ENCODE measurements around the gene VPS72.

VPS72 gene

DNA sequence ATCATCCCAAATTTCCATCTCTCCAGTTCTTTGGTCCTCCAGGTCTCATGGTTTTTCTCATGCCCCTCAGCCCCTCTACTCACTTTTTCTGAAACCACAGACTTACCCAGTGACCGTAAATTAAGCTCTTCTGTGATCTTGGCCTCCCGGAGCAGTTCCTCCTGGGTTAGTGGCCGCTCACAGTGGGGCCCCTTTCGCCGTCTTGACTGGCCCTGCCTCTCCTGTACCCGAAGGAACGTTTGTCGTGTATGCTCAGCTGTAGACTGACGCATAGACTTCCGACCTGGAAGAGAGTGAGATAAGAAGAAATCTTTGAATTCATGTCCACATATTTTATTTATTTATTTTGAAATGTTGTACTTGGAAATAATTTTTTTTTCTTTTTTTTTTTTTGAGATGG, 5.8 kb downstream of the VPS72 start:
- no peak overlapping the region for H2BK12ac ChIP-seq (ENCODE audit: low read length)
- H3K4me1 ChIP-seq (ENCODE audit: control insufficient read depth in 2 of 2, insufficient read depth in 1 of 2, low read depth in 1 of 2, low read length in 2 of 2) = peaks cover 0 to 5% of the 10 kb centered on the region in 2 donors
- no peak overlapping the region for H3K27ac ChIP-seq (replicated peaks; ENCODE audit: low read length)
- H3K9me3 ChIP-seq (replicated peaks in 1 of 2; ENCODE audit: control insufficient read depth in 2 of 2, insufficient read depth in 1 of 2, low read depth in 1 of 2, low read length in 2 of 2) = no peaks in the 10 kb centered on the region
- H4K91ac ChIP-seq (ENCODE audit: low read depth, low read length, poor library complexity) = no peak overlapping the region
- no peaks in the 10 kb centered on the region for H3K27me3 ChIP-seq (ENCODE audit: control insufficient read depth in 3 of 3, insufficient read depth in 3 of 3, low read depth in 1 of 3, low read length in 3 of 3)
- H2AFZ ChIP-seq (ENCODE audit: low read length) = no peak overlapping the region
- no peak overlapping the region for H3K4me2 ChIP-seq (ENCODE audit: insufficient read depth, low read length, poor library complexity, severe bottlenecking)
- H3K9ac ChIP-seq (ENCODE audit: low read depth, low read length, poor library complexity) = no peak overlapping the region
- no peak overlapping the region for H3K23ac ChIP-seq (ENCODE audit: low read depth, low read length, poor library complexity)
- DNase-seq (ENCODE audit: low spot score) = no peak
- H2BK5ac ChIP-seq (ENCODE audit: low read length) = no peak overlapping the region
- H3K14ac ChIP-seq (ENCODE audit: low read length) = no peak overlapping the region
- no peak overlapping the region for H2BK15ac ChIP-seq (ENCODE audit: low read length)
- no peak overlapping the region for H3K18ac ChIP-seq (ENCODE audit: low read length)
- H2BK120ac ChIP-seq (ENCODE audit: low read depth, low read length) = no peak overlapping the region
- WGBS, 2 donors (ENCODE audit: extremely low coverage in 2 of 2, insufficient read length in 2 of 2, insufficient replicate concordance in 1 of 2) = no CpG with 5 or more reads among the region's 10 CpGs
- H3K79me1 ChIP-seq (ENCODE audit: low read depth, low read length) = no peaks in the 10 kb centered on the region
- H3K4ac ChIP-seq (ENCODE audit: low read length) = no peak overlapping the region
- H4K8ac ChIP-seq (ENCODE audit: low read depth, low read length) = no peak overlapping the region
- no peak overlapping the region for H3K4me3 ChIP-seq (ENCODE audit: low read length in 2 of 2)
- peaks cover 27 to 76% of the 10 kb centered on the region in 2 donors for H3K36me3 ChIP-seq (replicated peaks in 1 of 2; ENCODE audit: control insufficient read depth in 2 of 2, insufficient read depth in 2 of 2, low read length in 2 of 2)
- H2AK5ac ChIP-seq (ENCODE audit: low read depth, low read length) = no peak overlapping the region

DNA sequence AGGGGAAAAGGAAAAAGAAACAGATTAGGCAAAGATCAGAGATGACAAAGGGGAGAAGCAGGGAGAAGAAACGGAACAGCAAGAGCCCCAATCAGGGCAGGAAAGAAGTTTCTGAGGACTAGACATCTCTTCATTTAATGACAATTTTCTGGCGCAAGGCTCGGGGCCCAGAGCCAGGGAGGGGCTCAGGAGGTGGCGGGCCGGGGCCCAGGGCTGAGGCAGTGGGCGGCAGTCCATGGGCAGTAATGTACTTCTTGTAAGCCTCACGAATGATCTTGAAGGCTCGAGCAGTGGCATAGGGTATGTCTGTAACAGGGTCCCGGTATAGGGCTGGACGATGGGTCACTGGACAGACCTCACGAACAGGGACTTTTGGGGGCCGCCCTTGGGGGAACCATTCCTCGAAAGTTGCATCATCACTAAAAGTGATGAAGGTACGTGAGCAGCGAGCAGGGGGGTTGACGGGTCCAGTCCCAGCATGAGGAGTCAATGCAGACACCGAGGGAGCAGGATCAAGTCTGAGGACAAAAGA, 13.4 kb downstream of the VPS72 start:
- Histone ChIP-seq H4K91ac (ENCODE audit: low read depth, low read length, poor library complexity) (no peak overlapping the region), H3K4me2 (ENCODE audit: insufficient read depth, low read length, poor library complexity, severe bottlenecking) (no peak overlapping the region), H2AK5ac (ENCODE audit: low read depth, low read length) (no peak overlapping the region), H3K36me3 (replicated peaks in 1 of 2; ENCODE audit: control insufficient read depth in 2 of 2, insufficient read depth in 2 of 2, low read length in 2 of 2) (peaks cover 37 to 80% of the 10 kb centered on the region in 2 donors), H2BK5ac (ENCODE audit: low read length) (no peak overlapping the region), H2BK12ac (ENCODE audit: low read length) (no peak overlapping the region), H3K4ac (ENCODE audit: low read length) (no peak overlapping the region), H3K4me3 (ENCODE audit: low read length in 2 of 2) (no peak overlapping the region), H3K27ac (replicated peaks; ENCODE audit: low read length) (no peak overlapping the region), H3K9me3 (replicated peaks in 1 of 2; ENCODE audit: control insufficient read depth in 2 of 2, insufficient read depth in 1 of 2, low read depth in 1 of 2, low read length in 2 of 2) (no peaks in the 10 kb centered on the region), H2BK120ac (ENCODE audit: low read depth, low read length) (no peak overlapping the region), H4K8ac (ENCODE audit: low read depth, low read length) (no peak overlapping the region), H3K4me1 (ENCODE audit: control insufficient read depth in 2 of 2, insufficient read depth in 1 of 2, low read depth in 1 of 2, low read length in 2 of 2) (no peaks in the 10 kb centered on the region), H3K9ac (ENCODE audit: low read depth, low read length, poor library complexity) (no peak overlapping the region), H2BK15ac (ENCODE audit: low read length) (no peak overlapping the region), H3K79me1 (ENCODE audit: low read depth, low read length) (no peaks in the 10 kb centered on the region), H3K27me3 (ENCODE audit: control insufficient read depth in 3 of 3, insufficient read depth in 3 of 3, low read depth in 1 of 3, low read length in 3 of 3) (no peaks in the 10 kb centered on the region), H3K18ac (ENCODE audit: low read length) (no peak overlapping the region), H3K23ac (ENCODE audit: low read depth, low read length, poor library complexity) (no peak overlapping the region), H2AFZ (ENCODE audit: low read length) (no peak overlapping the region), H3K14ac (ENCODE audit: low read length) (no peak overlapping the region)
- WGBS, 2 donors (ENCODE audit: extremely low coverage in 2 of 2, insufficient read length in 2 of 2, insufficient replicate concordance in 1 of 2) = no CpG with 5 or more reads among the region's 17 CpGs
- DNase-seq (ENCODE audit: low spot score) = no peak

DNA sequence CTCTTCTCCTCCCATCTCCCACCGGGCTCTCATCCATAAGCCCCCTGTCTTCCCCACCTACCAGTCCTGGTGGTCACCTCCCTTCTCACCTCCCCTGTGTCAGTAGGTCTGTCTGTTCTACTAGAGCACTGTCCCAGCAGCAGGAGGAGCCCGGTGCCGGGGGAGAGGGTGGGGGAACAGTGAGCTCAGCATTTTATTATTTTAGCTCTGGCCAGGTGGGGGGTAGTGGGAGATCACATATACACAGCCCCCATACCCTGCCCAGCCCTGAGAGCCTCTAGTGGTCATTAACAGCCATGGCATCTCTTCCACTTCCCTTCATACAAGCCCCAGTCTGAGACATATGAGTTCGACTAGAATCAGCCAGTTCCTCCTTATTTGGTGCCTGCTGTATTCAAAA, 14.1 kb downstream of the VPS72 start, which contains the start of gene TMOD4:
TSS of gene TMOD4 (minus strand) at position 119 of the 400 bp plus-strand sequence. CDS start 1,106 bp downstream, outside the sequence.
- H3K36me3 ChIP-seq (replicated peaks in 1 of 2; ENCODE audit: control insufficient read depth in 2 of 2, insufficient read depth in 2 of 2, low read length in 2 of 2) = peaks cover 36 to 80% of the 10 kb centered on the region in 2 donors

DNA sequence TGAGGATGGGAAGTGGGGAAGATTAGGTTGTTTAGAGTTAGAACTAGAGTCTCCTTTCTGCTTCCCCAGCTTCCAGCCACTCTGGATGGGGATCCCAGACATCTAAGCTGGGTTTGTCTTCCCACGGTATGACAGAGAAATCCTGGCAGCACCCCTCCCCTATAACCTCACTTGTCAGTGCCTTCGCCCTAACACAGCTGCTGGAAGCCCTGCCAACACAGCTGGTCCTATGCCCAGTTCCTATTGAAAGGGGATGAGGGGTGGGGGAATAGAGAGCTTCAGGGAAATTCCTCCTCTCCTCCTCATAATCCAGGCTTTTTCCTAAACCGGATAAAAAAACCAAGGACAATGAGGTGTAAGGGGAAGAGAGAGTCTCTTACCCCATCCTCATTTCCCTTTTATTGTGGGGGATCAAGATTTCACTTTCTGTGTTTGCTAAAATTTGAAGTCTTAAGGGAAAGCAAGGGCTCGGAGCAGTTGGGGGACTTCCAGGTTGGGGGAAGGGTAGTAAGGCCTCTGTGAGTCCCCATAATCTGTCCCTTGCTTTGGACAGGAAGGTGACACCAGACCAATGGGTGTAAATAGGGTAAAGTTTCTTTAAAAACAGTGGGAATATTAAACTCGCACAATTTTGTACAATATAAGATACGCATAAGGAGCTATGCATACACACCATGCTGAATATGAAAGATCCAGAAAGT, 14.8 kb downstream of the VPS72 start:
- Histone ChIP-seq H2BK120ac (ENCODE audit: low read depth, low read length) (no peak overlapping the region), H3K4me2 (ENCODE audit: insufficient read depth, low read length, poor library complexity, severe bottlenecking) (no peak overlapping the region), H2AK5ac (ENCODE audit: low read depth, low read length) (no peak overlapping the region), H3K9ac (ENCODE audit: low read depth, low read length, poor library complexity) (no peak overlapping the region), H3K4ac (ENCODE audit: low read length) (no peak overlapping the region), H2BK12ac (ENCODE audit: low read length) (no peak overlapping the region), H3K18ac (ENCODE audit: low read length) (no peak overlapping the region), H3K9me3 (replicated peaks in 1 of 2; ENCODE audit: control insufficient read depth in 2 of 2, insufficient read depth in 1 of 2, low read depth in 1 of 2, low read length in 2 of 2) (no peaks in the 10 kb centered on the region), H3K27me3 (ENCODE audit: control insufficient read depth in 3 of 3, insufficient read depth in 3 of 3, low read depth in 1 of 3, low read length in 3 of 3) (no peaks in the 10 kb centered on the region), H3K14ac (ENCODE audit: low read length) (no peak overlapping the region), H2BK5ac (ENCODE audit: low read length) (no peak overlapping the region), H4K91ac (ENCODE audit: low read depth, low read length, poor library complexity) (no peak overlapping the region), H3K27ac (replicated peaks; ENCODE audit: low read length) (no peak overlapping the region), H2AFZ (ENCODE audit: low read length) (no peak overlapping the region), H3K4me1 (ENCODE audit: control insufficient read depth in 2 of 2, insufficient read depth in 1 of 2, low read depth in 1 of 2, low read length in 2 of 2) (no peaks in the 10 kb centered on the region), H4K8ac (ENCODE audit: low read depth, low read length) (no peak overlapping the region), H3K4me3 (ENCODE audit: low read length in 2 of 2) (no peak overlapping the region), H3K79me1 (ENCODE audit: low read depth, low read length) (no peaks in the 10 kb centered on the region), H3K23ac (ENCODE audit: low read depth, low read length, poor library complexity) (no peak overlapping the region), H2BK15ac (ENCODE audit: low read length) (no peak overlapping the region), H3K36me3 (replicated peaks in 1 of 2; ENCODE audit: control insufficient read depth in 2 of 2, insufficient read depth in 2 of 2, low read length in 2 of 2) (peaks cover 38 to 80% of the 10 kb centered on the region in 2 donors)
- no CpG with 5 or more reads among the region's 6 CpGs for WGBS, 2 donors (ENCODE audit: extremely low coverage in 2 of 2, insufficient read length in 2 of 2, insufficient replicate concordance in 1 of 2)
- DNase-seq (ENCODE audit: low spot score) = no peak

More for the DNA sequence above, 14.1 kb downstream of the VPS72 start, which contains the start of gene TMOD4:
- Histone ChIP-seq H3K27me3 (ENCODE audit: control insufficient read depth in 3 of 3, insufficient read depth in 3 of 3, low read depth in 1 of 3, low read length in 3 of 3) (no peaks in the 10 kb centered on the region), H3K4me3 (ENCODE audit: low read length in 2 of 2) (no peak within 1 kb of the TSS), H3K4me2 (ENCODE audit: insufficient read depth, low read length, poor library complexity, severe bottlenecking) (no peak within 1 kb of the TSS), H2AK5ac (ENCODE audit: low read depth, low read length) (no peak within 1 kb of the TSS), H2BK15ac (ENCODE audit: low read length) (no peak within 1 kb of the TSS), H3K4me1 (ENCODE audit: control insufficient read depth in 2 of 2, insufficient read depth in 1 of 2, low read depth in 1 of 2, low read length in 2 of 2) (no peaks in the 10 kb centered on the region), H2BK12ac (ENCODE audit: low read length) (no peak within 1 kb of the TSS), H3K79me1 (ENCODE audit: low read depth, low read length) (no peaks in the 10 kb centered on the region), H4K91ac (ENCODE audit: low read depth, low read length, poor library complexity) (no peak within 1 kb of the TSS), H2BK120ac (ENCODE audit: low read depth, low read length) (no peak within 1 kb of the TSS), H2AFZ (ENCODE audit: low read length) (no peak within 1 kb of the TSS), H3K9me3 (replicated peaks in 1 of 2; ENCODE audit: control insufficient read depth in 2 of 2, insufficient read depth in 1 of 2, low read depth in 1 of 2, low read length in 2 of 2) (no peaks in the 10 kb centered on the region), H3K18ac (ENCODE audit: low read length) (no peak within 1 kb of the TSS), H4K8ac (ENCODE audit: low read depth, low read length) (no peak within 1 kb of the TSS), H3K23ac (ENCODE audit: low read depth, low read length, poor library complexity) (no peak within 1 kb of the TSS), H3K27ac (replicated peaks; ENCODE audit: low read length) (no peak within 1 kb of the TSS), H3K14ac (ENCODE audit: low read length) (no peak within 1 kb of the TSS), H3K9ac (ENCODE audit: low read depth, low read length, poor library complexity) (no peak within 1 kb of the TSS), H2BK5ac (ENCODE audit: low read length) (no peak within 1 kb of the TSS), H3K4ac (ENCODE audit: low read length) (no peak within 1 kb of the TSS)
- WGBS, 2 donors (ENCODE audit: extremely low coverage in 2 of 2, insufficient read length in 2 of 2, insufficient replicate concordance in 1 of 2) = no CpG with 5 or more reads among the region's 4 CpGs
- DNase-seq (ENCODE audit: low spot score) = no peak
